Measurements from ENCODE around the gene RARB.

GRCh38 chr3:25567388-25567787 lies 139.3 kb downstream of the RARB start:
- TF ChIP-seq POLR2A (IDR thresholded peaks at IDR 0.05) (no peak), CTCF (IDR thresholded peaks at IDR 0.05) (no peak), EP300 (IDR thresholded peaks at IDR 0.05) (no peak)
